Urinary bladder (tissue), 4 donors: ENCODE data around the gene BTBD17. TPM values are rescaled to one million over a fixed set of nuclear protein-coding genes. Genes with fewer than 3 reads are reported as not detected.
"Not testable (repeated sequence)": the region's sequence is repeated elsewhere in the genome, so short reads cannot be mapped to it uniquely, and the experiment has no call there.

Experiments used
- DNase-seq: peaks from one replicate; pipeline ENCODE4 v3.0.0-alpha.2; 2015; ENCODE audit errors: extremely low spot score
- H3K27ac ChIP-seq: one replicate; pipeline ENCODE4 v1.5.1; 2013; ENCODE audit warnings: low read depth, mild to moderate bottlenecking, moderate library complexity
- H3K36me3 ChIP-seq: one replicate; pipeline ENCODE4 v1.6.1; 2013; ENCODE audit warnings: mild to moderate bottlenecking, moderate library complexity; ENCODE audit not compliant: insufficient read depth
- H3K4me1 ChIP-seq: one replicate; pipeline ENCODE4 v1.6.1; 2013; ENCODE audit warnings: mild to moderate bottlenecking, moderate library complexity; ENCODE audit not compliant: insufficient read depth
- H3K4me3 ChIP-seq: one replicate; pipeline ENCODE4 v1.5.1; 2013; ENCODE audit warnings: low read depth, low read length
- WGBS: extraction: QIAGEN DNeasy Blood & Tissue Kit; methylation state at CpG from one replicate; pipeline ENCODE4 v1.1.7; 2013; 5-methylcytosine and 5-hydroxymethylcytosine counted together
- polyA plus RNA-seq: library from polyadenylated mRNA; stranded (reverse); fragments of 200-250 nt; gene quantifications from one replicate; pipeline ENCODE4 v1.2.3, GENCODE V29; 2013
- total RNA-seq: library from RNA; depleted of rRNA; stranded (reverse); fragments of >200 nt; gene quantifications from one replicate; pipeline ENCODE4 v1.2.3, GENCODE V29; 2014
- donor health status: healthy with polysubstance abuse.
- donor health status: healthy.

The BTBD17 gene, protein sequence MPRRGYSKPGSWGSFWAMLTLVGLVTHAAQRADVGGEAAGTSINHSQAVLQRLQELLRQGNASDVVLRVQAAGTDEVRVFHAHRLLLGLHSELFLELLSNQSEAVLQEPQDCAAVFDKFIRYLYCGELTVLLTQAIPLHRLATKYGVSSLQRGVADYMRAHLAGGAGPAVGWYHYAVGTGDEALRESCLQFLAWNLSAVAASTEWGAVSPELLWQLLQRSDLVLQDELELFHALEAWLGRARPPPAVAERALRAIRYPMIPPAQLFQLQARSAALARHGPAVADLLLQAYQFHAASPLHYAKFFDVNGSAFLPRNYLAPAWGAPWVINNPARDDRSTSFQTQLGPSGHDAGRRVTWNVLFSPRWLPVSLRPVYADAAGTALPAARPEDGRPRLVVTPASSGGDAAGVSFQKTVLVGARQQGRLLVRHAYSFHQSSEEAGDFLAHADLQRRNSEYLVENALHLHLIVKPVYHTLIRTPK
- not detected for total RNA-seq
- not detected for polyA plus RNA-seq

DNA sequence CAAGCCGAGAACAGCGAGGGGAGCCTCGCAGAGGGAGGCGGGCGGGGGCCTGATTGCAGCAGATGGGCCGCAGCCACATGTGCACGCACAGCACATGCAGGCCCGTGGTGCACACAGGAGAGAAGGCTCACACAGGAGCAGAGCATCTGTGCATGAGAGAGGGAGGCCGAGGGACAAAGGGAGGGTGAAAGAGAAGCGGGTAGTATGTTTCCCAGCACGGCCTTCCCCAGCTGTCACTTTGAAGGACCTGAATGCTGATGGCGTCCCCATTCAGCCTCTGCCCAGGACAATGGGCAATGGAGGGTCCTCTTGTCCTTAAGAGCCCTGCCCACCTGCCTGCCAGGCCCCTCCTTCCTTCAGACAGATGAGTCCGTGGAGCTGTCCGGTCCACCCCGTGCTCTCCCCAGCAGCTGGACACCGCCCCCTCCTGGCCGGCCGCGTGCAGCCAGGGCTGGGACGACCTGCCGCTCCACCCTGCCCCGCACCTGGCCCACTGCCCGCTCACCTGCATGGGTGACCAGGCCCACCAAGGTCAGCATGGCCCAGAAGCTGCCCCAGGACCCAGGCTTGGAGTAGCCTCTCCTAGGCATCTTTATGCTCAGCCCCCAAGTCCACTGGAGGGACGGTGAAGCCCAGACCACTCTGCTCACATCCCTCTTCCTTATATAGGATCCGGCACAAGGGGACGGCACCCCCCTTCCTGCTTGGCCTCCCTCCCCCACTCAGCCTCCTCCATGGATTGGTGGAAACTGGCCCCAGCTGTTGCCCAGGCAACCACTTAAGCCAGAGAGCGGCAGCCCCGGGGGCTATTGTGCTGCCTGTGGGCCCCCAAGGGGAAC lies at the start of gene BTBD17:
BTBD17 (minus strand) TSS at position 639 of the 839 bp plus-strand sequence; CDS start at position 590, 49 bp downstream.
- H3K27ac ChIP-seq = no peak within 1 kb of the TSS
- H3K4me1 ChIP-seq = no peaks in the 10 kb centered on the region
- 16% methylated on average over 28 of the region's 28 CpGs for WGBS
- no peak within 1 kb of the TSS for H3K4me3 ChIP-seq
- no peaks in the 10 kb centered on the region for H3K36me3 ChIP-seq
- DNase-seq = no peak

DNA sequence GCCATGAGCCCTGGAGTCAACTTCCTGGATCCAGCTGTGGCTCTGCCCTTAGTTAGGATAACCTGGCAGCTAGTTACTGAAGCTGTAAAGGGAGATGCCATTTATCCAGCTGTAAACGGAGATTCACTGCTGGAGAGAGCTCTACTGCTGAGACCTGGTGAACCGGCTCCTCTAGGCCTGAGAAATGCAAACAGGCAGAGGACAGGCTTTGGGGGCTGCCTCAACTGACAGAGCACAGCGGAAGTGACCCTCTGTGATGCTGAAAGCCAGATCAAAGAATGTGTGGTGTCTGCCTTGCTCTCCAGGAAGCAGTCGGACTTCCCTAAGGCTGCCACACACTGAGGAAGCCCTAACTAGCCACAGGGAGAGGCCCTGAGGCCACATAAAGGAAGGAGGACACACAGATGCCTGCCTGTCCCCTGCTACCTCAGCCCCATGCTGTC lies 48.4 kb upstream of the BTBD17 start:
- no peaks in the 10 kb centered on the region for H3K4me1 ChIP-seq
- no peak for DNase-seq
- no peak overlapping the region for H3K27ac ChIP-seq
- H3K36me3 ChIP-seq = no peaks in the 10 kb centered on the region
- WGBS = 70% methylated on average over 4 of the region's 4 CpGs
- H3K4me3 ChIP-seq = no peak overlapping the region

DNA sequence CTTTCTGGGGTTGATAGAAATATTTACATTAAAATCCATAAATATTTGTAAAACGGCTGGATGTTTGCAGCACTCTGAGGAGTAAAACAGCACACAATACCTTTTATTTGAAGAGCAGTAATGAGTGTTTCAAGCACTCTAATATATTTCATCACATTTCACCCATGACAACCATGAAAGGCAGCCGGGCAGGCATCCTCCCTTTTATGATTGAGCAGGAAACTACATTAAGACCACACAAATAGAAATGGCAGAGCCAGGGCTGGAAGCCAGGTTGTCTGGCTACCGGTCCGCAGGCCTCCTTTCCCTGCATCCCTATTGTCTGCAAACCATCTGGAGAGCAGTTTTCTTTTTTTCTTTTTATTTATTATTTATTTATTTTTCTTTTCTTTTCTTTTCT lies 47.1 kb upstream of the BTBD17 start:
- Histone ChIP-seq H3K4me1 (no peaks in the 10 kb centered on the region), H3K27ac (no peak overlapping the region), H3K36me3 (no peaks in the 10 kb centered on the region), H3K4me3 (no peak overlapping the region)
- no peak for DNase-seq
- WGBS = 48% methylated on average over 4 of the region's 4 CpGs

DNA sequence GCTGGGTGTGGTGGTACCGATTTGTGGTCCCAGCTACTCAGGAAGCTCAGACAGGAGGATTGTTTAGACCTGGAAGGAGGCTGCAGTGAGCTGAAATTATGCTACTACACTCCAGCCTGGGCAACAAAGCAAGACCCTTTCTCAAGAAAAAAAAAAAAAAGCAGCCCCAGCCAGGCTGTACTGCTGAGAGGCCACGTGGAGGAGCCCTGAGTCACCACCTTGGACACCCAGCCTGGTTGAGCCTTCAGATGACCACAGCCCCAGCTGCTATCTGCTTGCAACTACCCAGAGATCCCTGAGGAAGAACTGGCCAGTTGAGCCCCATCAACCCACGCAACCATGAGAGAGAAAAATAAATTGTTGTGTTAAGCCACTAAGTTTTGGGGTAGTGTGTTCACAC lies 46.6 kb upstream of the BTBD17 start:
- Histone ChIP-seq H3K27ac (no peak overlapping the region), H3K36me3 (no peaks in the 10 kb centered on the region), H3K4me3 (no peak overlapping the region), H3K4me1 (no peaks in the 10 kb centered on the region)
- WGBS = 69% methylated on average over 3 of the region's 3 CpGs
- no peak for DNase-seq

DNA sequence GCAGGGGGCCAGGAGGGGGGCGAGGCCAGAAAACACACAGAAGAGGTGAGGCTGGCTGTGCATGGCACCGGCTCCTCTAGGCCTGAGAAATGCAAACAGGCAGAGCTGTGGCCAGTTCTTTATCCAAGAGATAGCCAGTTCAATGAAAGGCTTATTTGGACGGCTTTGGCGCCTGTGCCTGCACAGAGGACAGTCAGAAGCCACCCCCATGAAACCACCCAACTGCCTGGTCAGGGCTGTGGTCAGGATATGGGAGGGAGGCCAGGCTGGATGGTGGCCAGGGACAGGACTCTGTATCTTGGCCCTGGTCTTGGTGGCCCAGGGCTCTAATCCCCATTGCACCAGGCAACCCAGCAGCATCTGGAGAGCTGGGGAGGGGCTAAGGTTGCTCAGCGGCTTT lies 45.7 kb upstream of the BTBD17 start:
- DNase-seq = no peak
- Histone ChIP-seq H3K4me1 (no peaks in the 10 kb centered on the region), H3K4me3 (no peak overlapping the region), H3K27ac (no peak overlapping the region), H3K36me3 (no peaks in the 10 kb centered on the region)
- WGBS = 86% methylated on average over 5 of the region's 5 CpGs

DNA sequence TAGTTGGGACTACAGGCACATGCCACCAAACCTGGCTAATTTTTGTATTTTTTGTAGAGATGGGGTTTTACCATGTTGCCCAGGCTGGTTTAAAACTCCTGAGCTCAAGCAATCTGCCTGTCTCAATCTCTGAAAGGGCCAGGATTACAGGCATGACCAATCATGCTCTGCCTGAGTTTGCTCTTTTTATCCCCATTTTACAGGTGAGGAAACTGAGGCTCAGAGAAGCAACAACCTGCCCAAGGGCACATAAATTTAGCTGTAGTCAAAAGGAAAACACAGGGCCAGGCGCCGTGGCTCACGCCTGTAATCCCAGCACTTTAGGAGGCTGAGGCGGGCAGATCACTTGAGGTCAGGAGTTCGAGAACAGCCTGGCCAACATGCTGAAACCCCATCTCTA lies 43.6 kb upstream of the BTBD17 start:
- DNase-seq, H3K36me3 ChIP-seq: not testable (repeated sequence)
- WGBS = 94% methylated on average over 5 of the region's 5 CpGs

DNA sequence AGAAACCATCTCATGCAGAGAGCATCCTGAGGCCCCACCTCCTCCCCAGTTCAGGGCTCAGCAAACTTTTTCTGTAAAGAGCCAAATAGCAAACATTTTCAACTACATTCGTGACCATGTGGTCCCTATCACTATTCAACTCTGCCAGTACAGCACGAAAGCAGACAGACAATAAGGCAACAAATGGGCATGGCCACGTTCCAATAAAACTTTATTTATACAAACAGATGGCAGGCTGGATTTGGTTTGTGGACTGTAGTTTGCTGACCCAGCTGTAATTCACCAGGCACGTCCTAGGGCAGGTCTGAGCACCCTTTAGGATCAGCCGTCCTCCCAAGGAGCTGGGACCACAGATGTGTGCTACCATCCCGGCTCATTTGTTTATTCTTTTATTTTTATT lies 43.1 kb upstream of the BTBD17 start:
- Histone ChIP-seq H3K4me3 (no peak overlapping the region), H3K27ac (no peak overlapping the region), H3K36me3 (no peaks in the 10 kb centered on the region), H3K4me1 (no peaks in the 10 kb centered on the region)
- WGBS = 62% methylated on average over 6 of the region's 6 CpGs
- no peak for DNase-seq

More for the DNA sequence above, 43.6 kb upstream of the BTBD17 start:
- not testable (repeated sequence) for H3K4me3 ChIP-seq, H3K27ac ChIP-seq, H3K4me1 ChIP-seq

DNA sequence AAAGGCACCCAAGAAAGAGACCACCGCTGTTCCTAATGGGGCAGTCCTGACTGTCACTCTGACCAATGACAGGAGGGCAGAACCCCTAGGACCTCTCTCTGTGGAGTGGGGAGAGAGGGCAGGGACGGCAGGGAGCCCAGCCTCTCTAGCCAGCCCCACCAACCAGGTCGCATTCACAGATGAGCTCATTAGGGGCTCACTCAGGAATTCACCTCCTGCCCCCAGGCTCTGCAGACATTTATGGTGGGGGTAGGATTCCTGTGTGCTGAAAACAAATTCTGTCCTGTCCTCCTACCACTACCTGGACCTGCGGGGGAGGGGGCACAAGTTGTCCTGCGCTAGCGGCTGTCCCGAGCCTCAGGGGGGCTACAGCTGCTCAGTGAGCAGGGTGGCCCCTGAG lies 42.5 kb upstream of the BTBD17 start:
- H3K27ac ChIP-seq = no peak overlapping the region
- H3K4me3 ChIP-seq = no peak overlapping the region
- DNase-seq = no peak
- H3K4me1 ChIP-seq = no peaks in the 10 kb centered on the region
- H3K36me3 ChIP-seq = no peaks in the 10 kb centered on the region
- 30% methylated on average over 7 of the region's 7 CpGs for WGBS

DNA sequence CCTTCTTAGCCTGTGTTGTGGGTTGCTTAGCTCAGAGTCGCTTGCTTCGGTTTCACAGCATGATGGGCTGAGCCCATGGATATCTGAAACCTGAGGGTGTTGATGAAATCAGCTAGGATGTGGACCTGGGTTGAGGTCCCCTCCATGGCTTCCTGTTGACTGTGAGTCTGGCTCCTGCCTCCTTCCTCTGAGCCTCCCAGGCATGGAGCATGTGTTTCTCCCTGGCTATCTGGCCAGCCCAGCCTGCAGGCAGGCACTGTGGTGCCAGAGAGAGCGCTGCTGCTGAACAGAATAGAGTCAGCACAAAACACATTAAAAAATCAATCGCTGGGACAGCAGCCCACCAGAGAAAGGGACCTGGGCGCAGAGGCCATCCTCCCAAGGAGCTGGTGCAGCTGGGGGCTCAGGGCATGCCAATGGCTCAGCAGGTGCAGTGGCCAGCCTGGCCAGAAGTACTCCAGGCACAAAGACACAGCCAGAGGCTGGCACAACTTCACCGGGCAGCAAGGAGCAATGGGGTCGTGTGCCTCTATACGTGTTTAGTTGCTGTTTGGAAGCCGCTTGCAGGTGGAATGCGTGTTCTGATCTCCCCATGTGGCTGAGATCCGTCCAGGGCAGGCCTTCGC lies 42.0 kb upstream of the BTBD17 start:
- H3K36me3 ChIP-seq = no peaks in the 10 kb centered on the region
- DNase-seq = no peak
- H3K4me3 ChIP-seq = no peak overlapping the region
- H3K4me1 ChIP-seq = no peaks in the 10 kb centered on the region
- 62% methylated on average over 12 of the region's 12 CpGs for WGBS
- H3K27ac ChIP-seq = no peak overlapping the region

DNA sequence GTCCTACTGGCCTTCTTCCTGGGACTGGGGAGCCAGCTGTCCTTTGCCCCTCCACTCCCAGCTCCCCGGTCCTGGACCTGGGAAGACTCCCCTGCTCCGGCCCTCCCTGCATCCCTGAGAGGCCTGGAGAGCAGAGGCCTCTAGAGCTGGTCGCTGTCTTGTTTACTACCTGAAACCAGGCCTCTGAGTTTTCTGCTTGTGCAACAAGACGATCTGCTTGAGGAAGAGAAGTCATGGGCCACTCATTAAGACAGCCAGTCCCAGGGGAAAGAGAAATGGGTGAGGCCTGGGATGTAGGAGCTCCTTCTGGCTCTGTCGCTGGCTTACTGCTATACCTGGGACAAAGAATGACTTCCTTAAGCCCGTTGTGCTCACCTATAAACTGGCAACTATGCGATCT lies 40.4 kb upstream of the BTBD17 start:
- no peaks in the 10 kb centered on the region for H3K4me1 ChIP-seq
- DNase-seq = no peak
- H3K36me3 ChIP-seq = no peaks in the 10 kb centered on the region
- H3K27ac ChIP-seq = no peak overlapping the region
- no peak overlapping the region for H3K4me3 ChIP-seq
- WGBS = 82% methylated on average over 7 of the region's 7 CpGs

DNA sequence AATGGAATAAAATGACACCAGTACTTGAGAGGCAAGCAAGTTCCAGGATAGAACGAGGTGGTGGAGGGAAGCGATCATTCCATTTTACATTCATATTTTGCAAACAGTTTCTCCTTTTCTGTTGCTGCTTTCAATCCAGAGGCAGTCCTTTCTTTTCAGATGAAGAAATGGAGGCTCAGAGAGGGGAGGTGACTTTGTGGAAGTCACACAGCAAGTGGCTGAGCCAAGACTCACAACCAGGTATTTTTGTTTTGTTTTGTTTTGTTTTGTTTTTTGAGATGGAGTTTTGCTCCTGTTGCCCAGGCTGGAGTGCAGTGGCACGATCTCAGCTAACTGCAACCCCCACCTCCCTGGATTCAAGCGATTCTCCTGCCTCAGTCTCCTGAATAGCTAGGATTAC lies 34.9 kb upstream of the BTBD17 start:
- Histone ChIP-seq H3K27ac (no peak overlapping the region), H3K4me1 (no peaks in the 10 kb centered on the region), H3K4me3 (no peak overlapping the region), H3K36me3 (no peaks in the 10 kb centered on the region)
- no peak for DNase-seq
- 86% methylated on average over 4 of the region's 4 CpGs for WGBS

DNA sequence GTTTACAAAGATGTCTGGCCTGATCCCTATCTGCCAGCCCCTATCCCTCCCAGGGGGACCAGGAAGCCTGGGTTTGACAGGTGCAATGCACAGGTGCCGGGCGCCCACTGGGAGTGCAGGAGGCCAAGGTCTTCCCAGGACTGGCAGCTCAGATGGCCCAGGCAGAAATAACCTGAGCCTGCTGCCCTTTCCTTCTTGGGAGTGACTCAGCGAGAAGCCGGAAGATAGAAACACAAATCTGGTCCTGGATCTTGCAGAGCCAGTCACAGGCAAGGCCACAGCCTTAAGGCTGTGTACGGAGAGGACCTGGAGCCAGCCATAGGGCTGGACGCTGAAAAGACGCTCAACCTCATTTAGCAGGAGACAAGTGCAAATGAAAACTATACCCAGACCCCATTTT lies 33.3 kb upstream of the BTBD17 start:
- no peak for DNase-seq
- no peaks in the 10 kb centered on the region for H3K4me1 ChIP-seq
- H3K27ac ChIP-seq = no peak overlapping the region
- WGBS = 83% methylated on average over 7 of the region's 7 CpGs
- no peak overlapping the region for H3K4me3 ChIP-seq
- H3K36me3 ChIP-seq = no peaks in the 10 kb centered on the region

DNA sequence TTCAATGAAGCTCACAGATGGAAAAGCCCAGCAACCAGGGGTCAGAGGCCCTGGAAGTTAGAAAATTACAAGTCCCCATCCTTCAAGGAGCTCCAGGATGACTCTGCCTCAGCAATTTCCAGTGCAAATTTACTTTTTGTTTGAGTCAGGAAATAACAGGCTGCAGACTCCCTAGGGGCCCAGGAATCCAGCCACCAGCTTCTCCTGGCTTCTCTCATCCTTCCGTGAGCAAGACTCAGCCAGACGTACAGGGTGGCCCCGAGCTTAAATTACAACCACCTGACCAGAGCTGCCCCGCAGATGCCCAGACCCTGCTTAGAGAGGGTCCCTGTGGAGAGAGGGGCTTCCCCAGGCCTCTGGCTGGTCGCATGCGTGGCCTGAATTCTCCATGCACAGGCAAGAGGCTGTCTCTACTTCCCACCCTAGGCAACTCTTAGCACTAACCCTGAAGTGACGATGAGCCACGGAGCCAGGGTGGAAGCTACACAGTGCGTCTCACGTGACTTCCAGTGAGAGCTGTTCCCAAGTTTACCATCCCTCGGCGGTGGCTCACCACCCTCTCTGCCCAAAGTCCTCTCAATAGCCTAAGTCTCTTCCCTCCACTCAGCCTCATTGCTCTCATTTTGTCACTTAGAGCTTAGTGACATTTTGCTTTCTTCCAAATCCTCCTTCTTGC lies 32.7 kb upstream of the BTBD17 start:
- Histone ChIP-seq H3K4me3 (no peak overlapping the region), H3K4me1 (no peaks in the 10 kb centered on the region), H3K36me3 (no peaks in the 10 kb centered on the region), H3K27ac (no peak overlapping the region)
- WGBS = 78% methylated on average over 12 of the region's 12 CpGs
- no peak for DNase-seq
